Fibroblast of mammary gland (primary cell): ENCODE results near the gene CAMK2G.
"Not testable (repeated sequence)": the region's sequence is repeated elsewhere in the genome, so short reads cannot be mapped to it uniquely, and the experiment has no call there.

Experiments
- DNase-seq: peaks from one replicate; pipeline ENCODE4 v3.0.0-alpha.2; 2010; ENCODE audit warnings: low read depth
- H3K4me3 ChIP-seq: 2 replicates; pipeline ENCODE4 v1.5.1; 2011; ENCODE audit warnings: low read depth, mild to moderate bottlenecking, low read length, moderate library complexity; ENCODE audit not compliant: control insufficient read depth
- TF ChIP-seq, protein P1 (sequence below): conservative IDR thresholded peaks from 2 replicates; pipeline ENCODE4 v1.5.1; 2011; ENCODE audit warnings: low read depth, low read length, inconsistent platforms; ENCODE audit not compliant: control insufficient read depth, insufficient read depth

CAMK2G gene

DNA sequence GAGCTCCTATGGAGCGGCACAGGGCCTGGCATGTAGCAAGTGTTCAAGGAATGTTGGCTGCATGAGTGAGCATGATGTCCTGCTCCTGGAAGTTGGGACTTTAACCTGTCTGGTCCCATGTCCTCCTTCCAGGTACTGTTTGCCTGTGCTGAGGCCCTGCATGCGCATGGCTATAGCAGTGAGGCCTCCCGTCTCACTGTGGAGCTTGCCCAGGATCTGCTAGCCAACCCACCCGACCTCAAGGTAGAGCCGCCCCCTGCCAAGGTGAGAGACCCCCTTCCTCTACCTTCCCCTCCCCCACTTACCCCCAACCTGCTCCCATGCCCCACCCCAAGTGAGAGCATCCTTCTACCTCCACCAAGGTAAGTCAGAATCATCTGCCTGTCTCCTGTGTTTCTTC lies 80.9 kb downstream of the CAMK2G start:
- H3K4me3 ChIP-seq, result no peak overlapping the region
- TF ChIP-seq, protein P1, sequence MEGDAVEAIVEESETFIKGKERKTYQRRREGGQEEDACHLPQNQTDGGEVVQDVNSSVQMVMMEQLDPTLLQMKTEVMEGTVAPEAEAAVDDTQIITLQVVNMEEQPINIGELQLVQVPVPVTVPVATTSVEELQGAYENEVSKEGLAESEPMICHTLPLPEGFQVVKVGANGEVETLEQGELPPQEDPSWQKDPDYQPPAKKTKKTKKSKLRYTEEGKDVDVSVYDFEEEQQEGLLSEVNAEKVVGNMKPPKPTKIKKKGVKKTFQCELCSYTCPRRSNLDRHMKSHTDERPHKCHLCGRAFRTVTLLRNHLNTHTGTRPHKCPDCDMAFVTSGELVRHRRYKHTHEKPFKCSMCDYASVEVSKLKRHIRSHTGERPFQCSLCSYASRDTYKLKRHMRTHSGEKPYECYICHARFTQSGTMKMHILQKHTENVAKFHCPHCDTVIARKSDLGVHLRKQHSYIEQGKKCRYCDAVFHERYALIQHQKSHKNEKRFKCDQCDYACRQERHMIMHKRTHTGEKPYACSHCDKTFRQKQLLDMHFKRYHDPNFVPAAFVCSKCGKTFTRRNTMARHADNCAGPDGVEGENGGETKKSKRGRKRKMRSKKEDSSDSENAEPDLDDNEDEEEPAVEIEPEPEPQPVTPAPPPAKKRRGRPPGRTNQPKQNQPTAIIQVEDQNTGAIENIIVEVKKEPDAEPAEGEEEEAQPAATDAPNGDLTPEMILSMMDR, result no peak
- DNase-seq, result no peak

DNA sequence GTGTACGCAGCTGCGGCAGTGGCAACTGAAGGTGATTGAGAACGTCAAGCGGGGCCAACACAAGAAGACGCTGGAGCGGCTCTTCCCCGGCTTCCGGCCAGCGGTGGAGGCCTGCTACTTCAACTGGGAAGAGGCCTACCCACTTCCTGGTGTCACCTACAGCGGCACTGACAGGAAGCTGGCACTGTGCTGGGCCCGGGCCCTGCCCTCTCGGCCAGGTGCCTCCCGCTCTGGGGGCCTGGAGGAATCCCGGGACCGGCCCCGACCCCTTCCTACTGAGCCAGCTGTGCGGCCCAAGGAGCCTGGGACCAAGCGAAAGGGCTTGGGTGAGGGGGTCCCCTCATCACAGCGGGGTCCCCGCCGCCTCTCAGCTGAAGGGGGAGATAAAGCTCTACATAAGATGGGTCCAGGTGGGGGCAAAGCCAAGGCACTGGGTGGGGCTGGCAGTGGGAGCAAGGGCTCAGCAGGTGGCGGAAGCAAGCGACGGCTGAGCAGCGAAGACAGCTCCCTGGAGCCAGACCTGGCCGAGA lies 82.4 kb downstream of the CAMK2G start:
- TF ChIP-seq, protein P1, result no peak
- no peak for DNase-seq
- H3K4me3 ChIP-seq, result no peak overlapping the region

DNA sequence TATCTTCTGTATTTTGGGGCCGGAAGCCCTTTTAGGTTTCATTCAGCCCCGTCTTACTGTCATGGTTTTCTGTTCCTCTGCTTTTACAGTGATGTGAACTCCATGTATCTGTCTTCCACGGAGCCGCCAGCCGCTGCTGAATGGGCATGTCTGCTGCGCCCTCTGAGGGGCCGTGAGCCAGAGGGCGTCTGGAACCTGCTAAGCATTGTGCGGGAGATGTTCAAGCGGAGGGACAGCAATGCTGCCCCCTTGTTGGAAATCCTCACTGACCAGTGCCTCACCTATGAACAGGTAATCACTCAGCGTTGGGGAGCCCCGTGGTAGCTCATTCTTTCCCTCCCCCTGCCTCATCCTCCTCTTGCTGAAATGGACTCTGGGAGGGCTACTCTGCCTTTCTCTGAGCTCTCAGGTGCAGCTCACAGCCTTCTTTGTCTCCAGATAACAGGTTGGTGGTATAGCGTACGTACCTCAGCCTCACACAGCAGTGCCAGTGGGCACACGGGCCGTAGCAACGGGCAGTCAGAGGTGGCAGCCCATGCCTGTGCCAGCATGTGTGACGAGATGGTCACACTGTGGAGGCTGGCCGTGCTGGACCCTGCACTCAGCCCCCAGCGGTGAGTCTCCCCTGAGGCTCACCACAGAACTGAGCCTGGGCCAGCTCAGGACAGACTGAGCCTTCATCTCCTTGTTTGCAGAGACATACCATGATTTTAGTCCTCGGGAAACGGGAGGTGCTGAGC lies 83.3 kb downstream of the CAMK2G start:
- TF ChIP-seq, protein P1, result no peak
- no peak overlapping the region for H3K4me3 ChIP-seq
- DNase-seq, result no peak

DNA sequence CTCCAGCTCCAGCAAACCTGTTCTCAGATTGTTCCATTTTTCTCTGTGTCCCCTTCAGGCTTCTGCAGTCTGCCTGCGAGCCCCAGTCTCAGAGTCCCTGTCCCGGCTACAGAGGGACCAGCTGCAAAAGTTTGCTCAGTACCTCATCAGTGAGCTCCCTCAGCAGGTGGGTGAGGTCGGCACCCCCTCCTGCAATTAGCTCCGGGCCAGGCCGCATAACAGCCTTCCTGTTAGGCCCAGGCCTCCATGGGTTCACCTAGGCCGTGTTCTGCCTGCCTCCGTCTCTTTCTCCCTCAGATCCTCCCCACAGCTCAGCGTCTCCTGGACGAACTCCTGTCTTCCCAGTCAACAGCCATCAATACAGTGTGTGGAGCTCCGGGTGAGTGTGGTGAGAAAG lies 84.7 kb downstream of the CAMK2G start:
- no peak overlapping the region for H3K4me3 ChIP-seq
- TF ChIP-seq, protein P1, result no peak
- no peak for DNase-seq

DNA sequence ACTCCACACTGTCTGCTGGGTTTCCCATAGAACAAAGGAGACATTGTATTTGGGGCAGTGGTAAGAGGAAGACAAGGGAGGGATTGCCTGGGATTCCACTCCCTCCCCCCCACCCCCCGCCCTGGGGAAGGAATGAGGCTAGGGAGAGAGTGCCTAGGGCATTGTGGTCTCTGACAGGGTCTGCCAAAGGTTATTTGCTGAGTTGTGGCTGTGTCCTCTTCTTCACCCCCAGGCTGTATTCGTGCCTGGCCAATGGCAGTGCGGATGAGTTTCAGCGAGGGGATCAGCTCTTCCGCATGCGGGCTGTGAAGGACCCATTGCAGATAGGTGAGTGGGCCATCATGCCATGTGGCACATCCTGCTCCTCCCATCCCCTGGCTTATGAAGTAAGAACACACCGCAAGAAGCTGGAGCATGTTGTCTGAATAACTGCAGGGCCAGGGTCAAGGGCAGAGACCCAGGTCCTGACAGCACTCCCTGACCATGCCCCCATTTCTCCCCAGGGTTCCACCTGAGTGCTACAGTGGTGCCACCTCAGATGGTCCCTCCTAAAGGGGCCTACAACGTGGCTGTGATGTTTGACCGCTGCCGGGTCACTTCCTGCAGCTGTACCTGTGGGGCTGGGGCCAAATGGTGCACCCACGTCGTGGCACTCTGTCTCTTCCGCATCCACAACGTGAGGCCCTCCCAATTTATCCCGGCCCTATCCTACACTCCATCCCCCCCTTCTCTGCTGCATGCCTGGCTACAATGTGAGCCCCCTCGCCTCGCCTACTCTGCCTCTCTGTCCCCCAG lies 85.3 kb downstream of the CAMK2G start:
- no peak for DNase-seq
- TF ChIP-seq, protein P1, result no peak

DNA sequence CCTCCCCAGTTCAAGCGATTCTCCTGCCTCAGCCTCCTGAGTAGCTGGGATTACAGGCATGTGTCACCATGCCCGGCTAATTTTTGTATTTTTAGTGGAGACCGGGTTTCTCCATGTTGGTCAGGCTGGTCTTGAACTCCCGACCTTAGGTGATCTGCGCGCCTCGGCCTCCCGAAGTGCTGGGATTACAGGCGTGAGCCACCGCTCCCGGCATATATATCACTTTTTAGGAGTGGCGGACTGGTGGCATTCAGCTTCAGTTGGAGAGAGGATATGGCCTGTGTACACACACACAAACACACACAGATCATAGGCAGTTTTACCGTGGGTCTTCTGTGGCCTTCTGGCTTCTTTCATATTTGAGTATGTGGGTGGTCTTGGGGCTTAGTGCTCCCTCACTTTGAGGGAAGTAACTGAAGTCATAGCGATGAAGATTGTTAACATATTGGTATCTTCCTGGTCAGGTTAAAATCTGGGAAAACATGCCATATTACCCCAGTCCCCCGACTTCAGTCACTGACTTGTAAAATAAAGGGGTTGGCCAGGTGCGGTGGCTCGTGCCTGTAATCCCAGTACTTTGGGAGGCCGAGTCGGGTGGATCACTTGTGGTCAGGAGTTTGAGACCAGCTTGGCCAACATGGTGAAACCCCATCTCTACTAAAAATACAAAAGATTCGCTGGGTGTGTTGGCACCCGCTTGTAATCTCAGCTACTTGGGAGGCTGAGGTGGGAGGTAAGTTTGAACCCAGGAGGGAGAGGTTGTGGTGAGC lies 87.1 kb downstream of the CAMK2G start:
- DNase-seq, H3K4me3 ChIP-seq: not testable (repeated sequence)

More for the DNA sequence above, 85.3 kb downstream of the CAMK2G start:
- no peak overlapping the region for H3K4me3 ChIP-seq
